ENCODE results near the gene KLK14. TPM values are rescaled to one million over a fixed set of nuclear protein-coding genes. Genes with fewer than 3 reads are reported as not detected.

The KLK14 gene
- polyA plus RNA-seq, 1 donor (not counting 4 experiments of a cell fraction or from before 2014, with no cell fraction given): 0.05 TPM

- H3K4me3 ChIP-seq (ENCODE audit: control insufficient read depth in 2 of 3, extremely low read depth in 1 of 3, insufficient read depth in 2 of 3, low read depth in 1 of 3, low read length in 3 of 3): no peak overlapping the region
- H3K4me1 ChIP-seq (ENCODE audit: control insufficient read depth, extremely low read depth, insufficient read depth, low read length): peaks cover 23% of the 10 kb centered on the region
- FAIRE-seq (no peak), DNase-seq (ENCODE audit: low read depth, low spot score) (no peak)
- TF ChIP-seq EZH2 (IDR thresholded peaks at IDR 0.05; ENCODE audit: low read length): no peak
- no peak for TF ChIP-seq CTCF (optimal IDR thresholded peaks at IDR 0.05 in 1 of 3, IDR thresholded peaks at IDR 0.05 in 1 of 3, conservative IDR thresholded peaks at IDR 0.05 in 1 of 3; ENCODE audit: extremely low read depth in 1 of 3, insufficient read depth in 2 of 3, low read length in 3 of 3)
- H3K9me3 ChIP-seq (ENCODE audit: control insufficient read depth, low read depth, low read length): no peaks in the 10 kb centered on the region
- H3K79me2 ChIP-seq (ENCODE audit: control insufficient read depth, insufficient read depth, low read length): no peaks in the 10 kb centered on the region
- dilution Hi-C loops (cut with MboI; ENCODE audit: extremely low pct_ligation_motif_present, low sequenced_read_pairs): no loop called here
- H3K4me2 ChIP-seq (ENCODE audit: control insufficient read depth, extremely low read depth, insufficient read depth, low read depth, low read length): no peak overlapping the region
- no peak overlapping the region for H3K9ac ChIP-seq (ENCODE audit: control insufficient read depth, extremely low read depth, insufficient read depth, low read length)
- peaks cover 2 to 5% of the 10 kb centered on the region in 2 experiments for H3K36me3 ChIP-seq (ENCODE audit: control insufficient read depth in 2 of 2, extremely low read depth in 1 of 2, insufficient read depth in 2 of 2, low read length in 2 of 2)
- peaks cover 5% of the 10 kb centered on the region for H3K9me1 ChIP-seq (ENCODE audit: control insufficient read depth, extremely low read depth, insufficient read depth, low read length)
- no peak overlapping the region for H2AFZ ChIP-seq (ENCODE audit: control insufficient read depth, low read length)
- no peaks in the 10 kb centered on the region for H4K20me1 ChIP-seq (ENCODE audit: control insufficient read depth, extremely low read depth, insufficient read depth, low read length)
- H3K27me3 ChIP-seq (ENCODE audit: control insufficient read depth, extremely low read depth, insufficient read depth, low read length): no peaks in the 10 kb centered on the region
- no peak overlapping the region for H3K27ac ChIP-seq (ENCODE audit: control insufficient read depth, insufficient read depth, low read length)
Observed at GRCh38 chr19:51093101-51093500, 10.4 kb upstream of the KLK14 start.

- FAIRE-seq: peak; percentile 44
- no peak overlapping the region for H3K9ac ChIP-seq (ENCODE audit: control insufficient read depth, extremely low read depth, insufficient read depth, low read length)
Observed at GRCh38 chr19:51091895-51092873, 9.5 kb upstream of the KLK14 start.

More at GRCh38 chr19:51091895-51092873, 9.5 kb upstream of the KLK14 start:
- Histone ChIP-seq H3K27me3 (ENCODE audit: control insufficient read depth, extremely low read depth, insufficient read depth, low read length) (no peaks in the 10 kb centered on the region), H3K79me2 (ENCODE audit: control insufficient read depth, insufficient read depth, low read length) (no peaks in the 10 kb centered on the region), H3K9me1 (ENCODE audit: control insufficient read depth, extremely low read depth, insufficient read depth, low read length) (peaks cover 3% of the 10 kb centered on the region), H3K27ac (ENCODE audit: control insufficient read depth, insufficient read depth, low read length) (no peak overlapping the region), H3K9me3 (ENCODE audit: control insufficient read depth, low read depth, low read length) (no peaks in the 10 kb centered on the region), H2AFZ (ENCODE audit: control insufficient read depth, low read length) (no peak overlapping the region), H3K4me2 (ENCODE audit: control insufficient read depth, extremely low read depth, insufficient read depth, low read depth, low read length) (no peak overlapping the region), H3K36me3 (ENCODE audit: control insufficient read depth in 2 of 2, extremely low read depth in 1 of 2, insufficient read depth in 2 of 2, low read length in 2 of 2) (peaks cover 0 to 5% of the 10 kb centered on the region in 2 experiments), H3K4me3 (ENCODE audit: control insufficient read depth in 2 of 3, extremely low read depth in 1 of 3, insufficient read depth in 2 of 3, low read depth in 1 of 3, low read length in 3 of 3) (no peak overlapping the region), H3K4me1 (ENCODE audit: control insufficient read depth, extremely low read depth, insufficient read depth, low read length) (peaks cover 21% of the 10 kb centered on the region), H4K20me1 (ENCODE audit: control insufficient read depth, extremely low read depth, insufficient read depth, low read length) (no peaks in the 10 kb centered on the region)
- TF ChIP-seq EZH2 (IDR thresholded peaks at IDR 0.05; ENCODE audit: low read length) (no peak), CTCF (optimal IDR thresholded peaks at IDR 0.05 in 1 of 3, IDR thresholded peaks at IDR 0.05 in 1 of 3, conservative IDR thresholded peaks at IDR 0.05 in 1 of 3; ENCODE audit: extremely low read depth in 1 of 3, insufficient read depth in 2 of 3, low read length in 3 of 3) (peak in 1 of 3 experiments; percentile 25)
- dilution Hi-C loops (cut with MboI; ENCODE audit: extremely low pct_ligation_motif_present, low sequenced_read_pairs): no loop called here
- no peak for DNase-seq (ENCODE audit: low read depth, low spot score)
